ES-I3 (cell line): Measurements from ENCODE around the gene EXD2.

Source experiments
- H3K36me3 ChIP-seq: 2 replicates; pipeline ENCODE4 v1.6.1; 2013; ENCODE audit warnings: mild to moderate bottlenecking, low read length, control low read depth, moderate library complexity; ENCODE audit not compliant: insufficient read depth
- H3K4me1 ChIP-seq: 2 replicates; pipeline ENCODE4 v1.6.1; 2013; ENCODE audit warnings: mild to moderate bottlenecking, control low read depth, low read length; ENCODE audit not compliant: insufficient read depth
- H3K9ac ChIP-seq: 2 replicates; pipeline ENCODE4 v1.6.1; 2013; ENCODE audit warnings: low read depth, mild to moderate bottlenecking, low read length, moderate library complexity
- H3K9me3 ChIP-seq: 2 replicates; pipeline ENCODE4 v1.6.1; 2013; ENCODE audit warnings: mild to moderate bottlenecking, low read length, moderate library complexity; ENCODE audit not compliant: control insufficient read depth, insufficient read depth

The EXD2 gene

GRCh38 chr14:69226736-69227135 is 35.4 kb downstream of the EXD2 start:
- no peaks in the 10 kb centered on the region for H3K9me3 ChIP-seq
- peaks cover 5% of the 10 kb centered on the region; the same call in 1 of the 2 replicates for H3K4me1 ChIP-seq
- no peaks in the 10 kb centered on the region; the same call in none of the 2 replicates for H3K36me3 ChIP-seq
- H3K9ac ChIP-seq, result no peak overlapping the region

GRCh38 chr14:69231486-69231885 is 40.2 kb downstream of the EXD2 start:
- no peaks in the 10 kb centered on the region for H3K4me1 ChIP-seq

GRCh38 chr14:69232388-69232787 is 41.1 kb downstream of the EXD2 start:
- no peaks in the 10 kb centered on the region for H3K9me3 ChIP-seq
- no peak overlapping the region for H3K9ac ChIP-seq
- peaks cover 16% of the 10 kb centered on the region for H3K36me3 ChIP-seq
- H3K4me1 ChIP-seq, result no peaks in the 10 kb centered on the region

More at GRCh38 chr14:69231486-69231885, 40.2 kb downstream of the EXD2 start:
- H3K9me3 ChIP-seq, result no peaks in the 10 kb centered on the region
- peaks cover 14% of the 10 kb centered on the region for H3K36me3 ChIP-seq
- no peak overlapping the region for H3K9ac ChIP-seq

- Histone ChIP-seq H3K36me3 (peaks cover 21% of the 10 kb centered on the region), H3K9me3 (no peaks in the 10 kb centered on the region), H3K9ac (no peak overlapping the region), H3K4me1 (no peaks in the 10 kb centered on the region)
Observed at GRCh38 chr14:69234106-69234505, 42.8 kb downstream of the EXD2 start.

- no peak overlapping the region for H3K9ac ChIP-seq
- no peaks in the 10 kb centered on the region for H3K9me3 ChIP-seq
- peaks cover 24% of the 10 kb centered on the region for H3K36me3 ChIP-seq
- H3K4me1 ChIP-seq, result no peaks in the 10 kb centered on the region
Observed at GRCh38 chr14:69235708-69236107, 44.4 kb downstream of the EXD2 start.

- Histone ChIP-seq H3K4me1 (no peaks in the 10 kb centered on the region), H3K36me3 (peaks cover 27% of the 10 kb centered on the region), H3K9me3 (no peaks in the 10 kb centered on the region), H3K9ac (no peak overlapping the region)
Observed at GRCh38 chr14:69237142-69237541, 45.8 kb downstream of the EXD2 start.

GRCh38 chr14:69237584-69237983 is 46.3 kb downstream of the EXD2 start:
- H3K9ac ChIP-seq, result no peak overlapping the region
- no peaks in the 10 kb centered on the region for H3K9me3 ChIP-seq
- H3K36me3 ChIP-seq, result peaks cover 23% of the 10 kb centered on the region
- H3K4me1 ChIP-seq, result no peaks in the 10 kb centered on the region

GRCh38 chr14:69238883-69239282 is 47.6 kb downstream of the EXD2 start:
- Histone ChIP-seq H3K36me3 (peaks cover 22% of the 10 kb centered on the region), H3K9me3 (no peaks in the 10 kb centered on the region), H3K4me1 (no peaks in the 10 kb centered on the region), H3K9ac (no peak overlapping the region)

- H3K9me3 ChIP-seq, result no peaks in the 10 kb centered on the region
- no peaks in the 10 kb centered on the region for H3K4me1 ChIP-seq
- H3K36me3 ChIP-seq, result peaks cover 19% of the 10 kb centered on the region
- no peak overlapping the region for H3K9ac ChIP-seq
Observed at GRCh38 chr14:69240527-69241173, 49.4 kb downstream of the EXD2 start.

GRCh38 chr14:69241577-69241976 is 50.3 kb downstream of the EXD2 start:
- H3K9ac ChIP-seq, result no peak overlapping the region
- peaks cover 13% of the 10 kb centered on the region for H3K36me3 ChIP-seq
- no peaks in the 10 kb centered on the region for H3K4me1 ChIP-seq
- no peaks in the 10 kb centered on the region for H3K9me3 ChIP-seq

- Histone ChIP-seq H3K9me3 (no peaks in the 10 kb centered on the region), H3K36me3 (peaks cover 11% of the 10 kb centered on the region), H3K9ac (no peak overlapping the region), H3K4me1 (no peaks in the 10 kb centered on the region)
Observed at GRCh38 chr14:69242311-69243224, 51.3 kb downstream of the EXD2 start.

- H3K9ac ChIP-seq, result no peak overlapping the region
- no peaks in the 10 kb centered on the region for H3K9me3 ChIP-seq
- peaks cover 6% of the 10 kb centered on the region for H3K36me3 ChIP-seq
- no peaks in the 10 kb centered on the region for H3K4me1 ChIP-seq
Observed at GRCh38 chr14:69244946-69245345, 53.6 kb downstream of the EXD2 start.

- H3K4me1 ChIP-seq, result no peaks in the 10 kb centered on the region; the same call in 1 of the 2 replicates
- peaks cover 3% of the 10 kb centered on the region; the same call in 1 of the 2 replicates for H3K36me3 ChIP-seq
- no peak overlapping the region for H3K9ac ChIP-seq
- no peaks in the 10 kb centered on the region for H3K9me3 ChIP-seq
Observed at GRCh38 chr14:69246331-69246730, 55.0 kb downstream of the EXD2 start.

GRCh38 chr14:69247676-69248440 is 56.6 kb downstream of the EXD2 start:
- Histone ChIP-seq H3K9me3 (no peaks in the 10 kb centered on the region), H3K9ac (no peak overlapping the region), H3K36me3 (no peaks in the 10 kb centered on the region), H3K4me1 (no peaks in the 10 kb centered on the region; the same call in 1 of the 2 replicates)
